Peyer's patch (tissue), 4 donors: ENCODE results near the gene WWOX. TPM values are rescaled to one million over a fixed set of nuclear protein-coding genes. Genes with fewer than 3 reads are reported as not detected.

Experiments used
- DNase-seq, 3 donors: peaks; one replicate each; pipeline ENCODE4 v3.0.0-alpha.2; 2017 to 2019
- H3K27ac ChIP-seq, 4 donors: fragments of 200-600 bp; sonication (generic); one replicate each; pipeline ENCODE4 v1.5.1; 2016 to 2019
- H3K27me3 ChIP-seq, 2 donors: fragments of 200-600 bp; sonication (generic); one replicate each; pipeline ENCODE4 v1.5.1; 2019
- H3K36me3 ChIP-seq, 3 donors: fragments of 200-600 bp; sonication (generic); one replicate each; pipeline ENCODE4 v1.5.1; 2016 to 2019
- H3K4me1 ChIP-seq, 4 donors: fragments of 200-600 bp; sonication (generic); one replicate each; pipeline ENCODE4 v1.5.1; 2016 to 2019
- H3K4me3 ChIP-seq, 4 donors: fragments of 200-600 bp; sonication (generic); 1 replicate in 3 of 4; 2 replicates in 1 of 4; pipeline ENCODE4 v1.5.1; 2016 to 2019; ENCODE audit warnings: mild to moderate bottlenecking in 1 of 4
- H3K9me3 ChIP-seq, 4 donors: fragments of 200-600 bp; sonication (generic); one replicate each; pipeline ENCODE4 v1.5.1; 2016 to 2019; ENCODE audit warnings: mild to moderate bottlenecking in 1 of 4
- CTCF ChIP-seq, 6 experiments: fragments of 450-650 bp in 4 of 6; fragments of 200-600 bp in 2 of 6; sonication (generic) in 1 of 6; IDR thresholded peaks; one replicate each; pipeline ENCODE4 v1.5.1; 2017 to 2019; ENCODE audit warnings: antibody characterized with exemption in 6 of 6, mild to moderate bottlenecking in 3 of 6, moderate library complexity in 1 of 6
- POLR2A ChIP-seq, 2 donors: fragments of 450-650 bp; IDR thresholded peaks; one replicate each; pipeline ENCODE4 v1.5.1; 2017; ENCODE audit warnings: antibody characterized with exemption in 2 of 2, mild to moderate bottlenecking in 2 of 2, moderate library complexity in 2 of 2
- total RNA-seq, 4 donors: library from RNA; depleted of rRNA; stranded (reverse); fragments of >200 nt; gene quantifications; one replicate each; pipeline ENCODE4 v1.1.0, GENCODE V29; 2016

WWOX gene
- total RNA-seq, 4 donors from 2014 or later = 17.3 to 197 (median 57.5) TPM

GRCh38 chr16:78161023-78161729 is 61.7 kb downstream of the WWOX start:
- H3K27me3 ChIP-seq = no peaks in the 10 kb centered on the region
- no peak for DNase-seq
- TF ChIP-seq CTCF (IDR thresholded peaks at IDR 0.05) (no peak), POLR2A (IDR thresholded peaks at IDR 0.05) (no peak)
- no peaks in the 10 kb centered on the region for H3K4me1 ChIP-seq
- no peaks in the 10 kb centered on the region for H3K9me3 ChIP-seq
- no peaks in the 10 kb centered on the region for H3K36me3 ChIP-seq
- H3K27ac ChIP-seq = no peak overlapping the region
- H3K4me3 ChIP-seq = no peak overlapping the region

GRCh38 chr16:78163772-78164670 is 64.6 kb downstream of the WWOX start:
- no peaks in the 10 kb centered on the region for H3K27me3 ChIP-seq
- H3K9me3 ChIP-seq = no peaks in the 10 kb centered on the region
- DNase-seq = no peak
- no peaks in the 10 kb centered on the region for H3K36me3 ChIP-seq
- TF ChIP-seq CTCF (IDR thresholded peaks at IDR 0.05) = no peak
- no peak for TF ChIP-seq POLR2A (IDR thresholded peaks at IDR 0.05)
- no peak overlapping the region for H3K27ac ChIP-seq
- H3K4me3 ChIP-seq = no peak overlapping the region
- no peaks in the 10 kb centered on the region for H3K4me1 ChIP-seq

- Histone ChIP-seq H3K9me3 (no peaks in the 10 kb centered on the region), H3K4me3 (no peak overlapping the region), H3K27ac (no peak overlapping the region), H3K27me3 (no peaks in the 10 kb centered on the region), H3K36me3 (no peaks in the 10 kb centered on the region), H3K4me1 (no peaks in the 10 kb centered on the region)
- TF ChIP-seq CTCF (IDR thresholded peaks at IDR 0.05) (no peak), POLR2A (IDR thresholded peaks at IDR 0.05) (no peak)
- no peak for DNase-seq
Measured at GRCh38 chr16:78170494-78170933, 71.1 kb downstream of the WWOX start.

- Histone ChIP-seq H3K27me3 (no peaks in the 10 kb centered on the region), H3K36me3 (no peaks in the 10 kb centered on the region), H3K4me3 (no peak overlapping the region), H3K9me3 (no peaks in the 10 kb centered on the region), H3K4me1 (peaks cover 0 to 7% (median 0%) of the 10 kb centered on the region in 4 donors), H3K27ac (no peak overlapping the region)
- no peak for DNase-seq
- no peak for TF ChIP-seq POLR2A (IDR thresholded peaks at IDR 0.05)
- no peak for TF ChIP-seq CTCF (IDR thresholded peaks at IDR 0.05)
Measured at GRCh38 chr16:78175287-78175686, 75.8 kb downstream of the WWOX start.

GRCh38 chr16:78176435-78176834 is 77.0 kb downstream of the WWOX start:
- no peak overlapping the region for H3K27ac ChIP-seq
- H3K4me3 ChIP-seq = no peak overlapping the region
- DNase-seq = no peak
- H3K9me3 ChIP-seq = no peaks in the 10 kb centered on the region
- H3K4me1 ChIP-seq = peaks cover 0 to 7% (median 0%) of the 10 kb centered on the region in 4 donors
- H3K27me3 ChIP-seq = no peaks in the 10 kb centered on the region
- TF ChIP-seq CTCF (IDR thresholded peaks at IDR 0.05) (no peak), POLR2A (IDR thresholded peaks at IDR 0.05) (no peak)
- H3K36me3 ChIP-seq = no peaks in the 10 kb centered on the region
